ENCODE measurements around the gene KIAA1755.

KIAA1755 gene

DNA sequence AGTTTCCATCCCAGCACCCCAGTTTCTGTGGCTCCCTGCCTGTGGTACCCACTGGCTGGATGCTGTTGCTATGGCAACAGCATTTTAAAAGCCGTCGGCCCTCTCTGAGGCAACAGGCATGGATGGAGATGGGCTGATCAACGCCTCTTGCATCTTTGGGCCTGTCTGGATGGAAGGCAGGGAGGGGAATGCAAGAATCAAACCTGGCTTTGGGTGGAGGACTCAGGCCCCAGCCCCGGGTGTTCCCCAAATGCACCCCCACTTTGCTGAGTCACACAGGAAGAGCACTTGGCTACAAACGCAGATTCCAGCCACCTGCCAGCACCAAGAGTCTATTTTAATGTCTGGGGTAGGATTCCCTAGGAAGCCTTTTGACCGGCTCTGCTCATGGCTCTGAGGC, 49.8 kb downstream of the KIAA1755 start:
- Histone ChIP-seq H3F3A (ENCODE audit: low read depth) (no peaks in the 10 kb centered on the region), H3K9me2 (replicated peaks; ENCODE audit: low read depth, low read length) (no peaks in the 10 kb centered on the region), H3K36me3 (ENCODE audit: insufficient read depth, low read length) (no peaks in the 10 kb centered on the region), H3K79me2 (ENCODE audit: insufficient read depth, low read length) (no peaks in the 10 kb centered on the region), H3K27me3 (ENCODE audit: insufficient read depth, low read length, poor library complexity, severe bottlenecking) (no peaks in the 10 kb centered on the region), H2AFZ (ENCODE audit: low read length) (no peak overlapping the region), H3K9me3 (ENCODE audit: insufficient read depth, low read depth, low read length) (no peaks in the 10 kb centered on the region), H3K4me2 (ENCODE audit: low read depth, low read length, poor library complexity, severe bottlenecking) (no peak overlapping the region), H4K20me1 (ENCODE audit: insufficient read depth, low read length, poor library complexity, severe bottlenecking) (no peaks in the 10 kb centered on the region), H3K4me3 (ENCODE audit: low read length, poor library complexity, severe bottlenecking) (no peak overlapping the region), H3K9ac (ENCODE audit: low read depth, low read length, poor library complexity, severe bottlenecking) (no peak overlapping the region), H3K4me1 (ENCODE audit: insufficient read depth, low read length, poor library complexity, severe bottlenecking) (no peaks in the 10 kb centered on the region)
- TF ChIP-seq CTCF (conservative IDR thresholded peaks at IDR 0.05; ENCODE audit: low read length) (no peak), EZH2phosphoT487 (IDR thresholded peaks at IDR 0.05; ENCODE audit: borderline replicate concordance) (no peak)

GRCh38 chr20:38209736-38210405, 50.7 kb downstream of the KIAA1755 start:
- H3K9ac ChIP-seq (ENCODE audit: low read depth, low read length, poor library complexity, severe bottlenecking), result no peak overlapping the region
- no peaks in the 10 kb centered on the region for H3F3A ChIP-seq (ENCODE audit: low read depth)
- H3K4me3 ChIP-seq (ENCODE audit: low read length, poor library complexity, severe bottlenecking), result no peak overlapping the region
- no peak for TF ChIP-seq CTCF (conservative IDR thresholded peaks at IDR 0.05; ENCODE audit: low read length)
- TF ChIP-seq EZH2phosphoT487 (IDR thresholded peaks at IDR 0.05; ENCODE audit: borderline replicate concordance), result no peak
- no peak overlapping the region for H2AFZ ChIP-seq (ENCODE audit: low read length)
- H3K36me3 ChIP-seq (ENCODE audit: insufficient read depth, low read length), result no peaks in the 10 kb centered on the region
- H3K79me2 ChIP-seq (ENCODE audit: insufficient read depth, low read length), result no peaks in the 10 kb centered on the region
- no peaks in the 10 kb centered on the region for H3K9me2 ChIP-seq (replicated peaks; ENCODE audit: low read depth, low read length)
- no peaks in the 10 kb centered on the region for H3K27me3 ChIP-seq (ENCODE audit: insufficient read depth, low read length, poor library complexity, severe bottlenecking)
- no peaks in the 10 kb centered on the region for H3K4me1 ChIP-seq (ENCODE audit: insufficient read depth, low read length, poor library complexity, severe bottlenecking)
- no peaks in the 10 kb centered on the region for H4K20me1 ChIP-seq (ENCODE audit: insufficient read depth, low read length, poor library complexity, severe bottlenecking)
- no peaks in the 10 kb centered on the region for H3K9me3 ChIP-seq (ENCODE audit: insufficient read depth, low read depth, low read length)
- H3K4me2 ChIP-seq (ENCODE audit: low read depth, low read length, poor library complexity, severe bottlenecking), result no peak overlapping the region

GRCh38 chr20:38209054-38209675, 51.4 kb downstream of the KIAA1755 start:
- H3K4me1 ChIP-seq (ENCODE audit: insufficient read depth, low read length, poor library complexity, severe bottlenecking), result no peaks in the 10 kb centered on the region
- H3K9me3 ChIP-seq (ENCODE audit: insufficient read depth, low read depth, low read length), result no peaks in the 10 kb centered on the region
- no peaks in the 10 kb centered on the region for H3K36me3 ChIP-seq (ENCODE audit: insufficient read depth, low read length)

More at GRCh38 chr20:38209054-38209675, 51.4 kb downstream of the KIAA1755 start:
- Histone ChIP-seq H2AFZ (ENCODE audit: low read length) (no peak overlapping the region), H3F3A (ENCODE audit: low read depth) (no peaks in the 10 kb centered on the region), H3K4me2 (ENCODE audit: low read depth, low read length, poor library complexity, severe bottlenecking) (no peak overlapping the region), H3K4me3 (ENCODE audit: low read length, poor library complexity, severe bottlenecking) (no peak overlapping the region), H3K9ac (ENCODE audit: low read depth, low read length, poor library complexity, severe bottlenecking) (no peak overlapping the region), H4K20me1 (ENCODE audit: insufficient read depth, low read length, poor library complexity, severe bottlenecking) (no peaks in the 10 kb centered on the region), H3K9me2 (replicated peaks; ENCODE audit: low read depth, low read length) (no peaks in the 10 kb centered on the region), H3K79me2 (ENCODE audit: insufficient read depth, low read length) (no peaks in the 10 kb centered on the region), H3K27me3 (ENCODE audit: insufficient read depth, low read length, poor library complexity, severe bottlenecking) (no peaks in the 10 kb centered on the region)
- no peak for TF ChIP-seq EZH2phosphoT487 (IDR thresholded peaks at IDR 0.05; ENCODE audit: borderline replicate concordance)
- no peak for TF ChIP-seq CTCF (conservative IDR thresholded peaks at IDR 0.05; ENCODE audit: low read length)
